GM19468 (cell line): ENCODE measurements around the gene HIVEP1.

Experiments used
- ATAC-seq: cut with Tn5 transposase; IDR thresholded peaks from one replicate; pipeline ENCODE4 v1.9.1; 2021; ENCODE audit warnings: mild to moderate bottlenecking, moderate library complexity, moderate number of reproducible peaks; ENCODE audit not compliant: unreplicated experiment; ENCODE audit errors: extremely low read depth

HIVEP1 gene

GRCh38 chr6:11989386-11989785, 22.7 kb upstream of the HIVEP1 start:
- no peak for ATAC-seq

- no peak for ATAC-seq
Observed at GRCh38 chr6:11992086-11992485, 20.0 kb upstream of the HIVEP1 start.

DNA sequence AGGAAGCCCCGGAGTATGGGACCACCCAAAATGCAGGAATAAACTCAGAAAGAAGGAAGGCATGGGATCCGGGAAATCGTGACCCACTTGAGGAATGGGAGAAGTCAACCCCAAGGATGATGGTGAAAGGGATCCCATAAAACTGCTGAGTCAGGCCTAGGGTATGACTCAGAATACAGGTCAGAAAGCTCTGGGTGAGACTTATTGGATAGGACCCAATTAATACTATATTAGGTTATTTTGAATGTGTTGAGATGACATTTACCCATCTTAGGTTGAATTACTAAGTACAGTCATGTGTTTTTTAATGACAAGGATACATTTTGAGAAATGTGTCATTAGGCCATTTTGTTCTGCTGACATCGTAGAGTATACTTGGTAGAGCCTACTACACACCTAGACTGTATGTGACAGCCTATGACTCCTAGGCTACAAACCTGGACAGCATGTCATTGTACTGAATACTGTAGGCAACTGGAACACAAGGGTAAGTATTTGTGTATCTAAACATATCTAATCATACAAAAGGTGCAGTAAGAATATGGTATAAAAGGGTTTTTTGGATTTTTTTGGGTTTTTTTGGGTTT, 17.1 kb upstream of the HIVEP1 start:
- no peak for ATAC-seq

DNA sequence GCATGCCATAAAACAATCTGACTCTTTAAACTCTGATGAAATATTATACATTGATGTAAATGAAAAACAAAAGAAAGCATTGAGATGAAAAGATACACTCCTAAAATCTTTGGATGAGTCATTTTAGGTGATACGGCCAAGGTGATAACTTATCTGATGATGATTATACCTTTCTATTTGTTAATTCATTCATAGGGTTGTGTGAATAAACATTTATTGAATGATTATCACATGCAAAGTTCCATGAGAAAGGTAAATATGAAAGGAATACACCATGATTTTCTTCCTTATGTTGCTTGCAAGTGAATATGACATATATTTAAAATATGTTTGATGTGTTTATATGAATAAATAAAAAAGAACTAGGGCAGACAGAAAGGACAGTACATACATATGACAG, 15.4 kb upstream of the HIVEP1 start:
- no peak for ATAC-seq

GRCh38 chr6:11999246-11999645, 12.9 kb upstream of the HIVEP1 start:
- no peak for ATAC-seq

GRCh38 chr6:12000174-12000573, 11.9 kb upstream of the HIVEP1 start:
- no peak for ATAC-seq

DNA sequence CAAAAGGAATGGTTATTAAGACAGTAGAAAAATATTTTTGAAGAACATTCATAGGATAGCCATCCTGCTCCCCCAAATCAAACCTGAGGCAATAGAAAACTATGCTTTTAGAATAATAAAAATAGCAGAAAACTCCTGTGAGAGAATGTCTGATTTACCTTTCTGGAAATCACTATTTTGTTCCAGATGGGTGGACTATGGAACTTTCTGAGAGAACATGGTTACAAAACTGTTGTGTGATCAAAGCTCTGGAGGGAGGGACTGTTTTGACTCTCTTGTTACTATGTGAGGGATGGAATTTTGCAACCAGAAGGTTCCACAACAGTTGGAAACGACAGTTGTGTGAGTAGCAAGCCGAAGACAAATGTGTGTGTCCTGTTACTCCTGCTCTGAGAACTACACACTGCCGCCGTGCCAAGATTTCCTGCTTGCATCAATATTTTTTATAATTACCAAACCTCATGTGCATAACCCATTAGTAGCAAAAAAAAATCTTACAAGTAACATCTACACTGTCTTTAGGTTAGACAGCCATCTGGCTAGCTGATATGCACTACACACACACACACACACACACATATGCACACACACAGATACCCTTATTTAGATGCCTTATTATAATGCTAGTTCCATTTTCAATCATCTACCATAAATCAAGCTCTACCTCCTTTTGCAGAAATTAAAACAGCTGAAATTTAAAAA, 11.0 kb upstream of the HIVEP1 start:
- no peak for ATAC-seq

DNA sequence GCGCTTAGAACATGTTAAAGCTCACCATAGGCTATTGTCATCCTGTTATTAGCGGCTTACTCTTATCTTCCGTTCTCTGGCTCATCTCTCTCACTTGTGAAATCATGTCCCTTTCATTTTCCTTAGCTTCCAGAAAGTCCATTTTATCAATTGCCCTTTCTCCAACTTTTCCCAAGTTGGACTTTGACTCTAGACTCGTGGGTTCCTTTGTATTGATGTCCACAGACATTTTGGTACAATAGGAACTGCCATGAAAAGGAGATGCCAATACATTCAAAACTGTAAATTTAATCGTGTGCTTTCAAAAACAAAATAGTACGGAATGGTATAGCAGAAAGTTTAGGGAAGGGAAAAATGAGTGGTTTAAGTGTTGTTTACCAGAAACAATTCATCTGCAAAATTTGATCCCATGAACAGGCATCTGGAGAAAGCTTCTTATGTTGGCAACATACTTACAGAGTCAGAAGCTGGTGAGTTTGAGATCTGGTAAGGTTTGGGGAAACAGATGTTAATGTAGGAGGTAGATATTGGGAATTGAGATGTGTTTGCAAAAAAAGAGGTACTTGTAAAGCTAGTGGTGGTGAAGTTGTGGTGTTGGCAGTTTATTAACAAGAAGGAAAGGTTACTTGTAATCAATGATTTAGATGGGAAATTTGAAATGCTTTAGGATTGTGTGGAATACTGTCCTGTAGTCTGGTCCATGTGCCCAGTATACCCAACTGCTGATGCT, 10.2 kb upstream of the HIVEP1 start:
- no peak for ATAC-seq

DNA sequence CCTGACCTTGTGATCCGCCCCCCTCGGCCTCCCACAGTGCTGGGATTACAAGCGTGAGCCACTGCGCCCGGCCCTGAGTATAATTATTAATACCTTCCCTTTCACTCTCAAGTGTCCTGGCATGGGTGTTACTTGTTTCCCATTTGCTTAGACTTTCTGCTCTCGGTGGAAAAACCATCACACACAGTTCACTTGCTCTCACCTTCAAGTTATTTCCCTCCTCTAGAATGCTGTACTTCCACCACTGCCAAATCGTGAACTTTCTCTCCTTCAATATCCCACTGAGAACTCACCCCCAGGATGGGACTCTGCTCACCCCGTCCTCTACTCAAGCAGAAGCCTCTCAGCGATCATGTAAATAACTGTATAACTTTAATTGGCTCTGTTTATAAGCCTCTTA, 4.6 kb upstream of the HIVEP1 start:
- ATAC-seq: no peak

GRCh38 chr6:12007887-12008286, 4.2 kb upstream of the HIVEP1 start:
- ATAC-seq: no peak

GRCh38 chr6:12008366-12009179, 3.5 kb upstream of the HIVEP1 start:
- peak; percentile 17 for ATAC-seq

DNA sequence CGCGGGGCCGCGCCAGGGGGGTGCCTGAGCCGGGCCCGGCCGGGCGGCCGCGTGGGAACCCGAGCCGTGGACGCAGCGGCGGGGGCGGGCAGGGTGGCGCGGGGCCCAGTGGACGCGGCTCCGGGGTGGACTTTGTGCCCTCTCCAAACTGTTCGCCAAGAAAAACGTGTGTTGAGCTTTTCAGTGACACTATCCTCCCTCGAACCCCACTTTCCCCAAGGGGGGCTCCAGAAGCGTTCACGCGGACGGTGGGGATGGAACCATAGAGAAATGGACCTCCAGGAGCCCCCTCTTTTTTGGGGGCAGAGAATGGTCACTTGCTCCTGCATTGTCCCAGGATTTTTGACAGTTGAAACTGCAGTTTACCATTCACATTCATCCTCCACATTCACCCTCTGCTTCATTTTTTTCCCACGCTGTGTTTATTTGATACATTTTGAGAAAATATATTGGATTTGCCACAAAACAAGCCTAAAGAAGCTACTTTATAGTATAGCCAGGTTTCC, 2.9 kb upstream of the HIVEP1 start:
- ATAC-seq: no peak

- ATAC-seq: no peak
Observed at GRCh38 chr6:12009876-12010634, 2.1 kb upstream of the HIVEP1 start.

DNA sequence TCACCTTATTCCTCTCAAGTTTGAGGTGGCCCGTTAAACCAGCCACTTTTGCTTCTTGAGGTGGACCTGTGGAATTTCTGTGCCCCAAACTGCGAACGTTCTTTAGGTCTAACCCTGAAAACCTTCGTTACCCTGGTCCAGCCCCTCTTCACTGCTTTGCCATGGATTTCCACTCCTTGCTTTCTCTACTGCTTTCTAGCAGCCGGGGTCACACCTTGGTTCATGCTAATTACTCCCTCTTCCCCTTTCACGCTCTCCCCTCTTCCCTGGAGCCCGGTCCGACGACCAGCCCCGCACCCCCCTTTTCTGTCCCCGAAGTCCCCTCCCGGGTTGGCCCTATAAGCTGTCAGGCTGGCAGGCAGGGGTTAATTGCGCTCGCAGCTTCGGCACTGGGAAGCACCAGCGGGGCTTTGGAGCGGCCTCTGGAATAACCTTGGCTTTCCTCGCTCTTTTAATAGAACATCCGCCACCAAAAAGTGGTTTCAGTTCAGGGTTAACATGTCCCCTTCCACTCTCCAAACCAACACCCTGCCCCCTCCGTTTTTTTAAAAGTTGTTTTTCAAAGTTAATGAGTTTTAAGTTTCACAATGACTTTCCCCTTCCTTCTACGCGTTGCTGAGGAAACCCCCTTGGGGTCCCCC, 1.4 kb upstream of the HIVEP1 start:
- ATAC-seq: peak; percentile 4

- ATAC-seq: peak; percentile 25
Observed at GRCh38 chr6:12011276-12012037, 655 bp upstream of the HIVEP1 start.

DNA sequence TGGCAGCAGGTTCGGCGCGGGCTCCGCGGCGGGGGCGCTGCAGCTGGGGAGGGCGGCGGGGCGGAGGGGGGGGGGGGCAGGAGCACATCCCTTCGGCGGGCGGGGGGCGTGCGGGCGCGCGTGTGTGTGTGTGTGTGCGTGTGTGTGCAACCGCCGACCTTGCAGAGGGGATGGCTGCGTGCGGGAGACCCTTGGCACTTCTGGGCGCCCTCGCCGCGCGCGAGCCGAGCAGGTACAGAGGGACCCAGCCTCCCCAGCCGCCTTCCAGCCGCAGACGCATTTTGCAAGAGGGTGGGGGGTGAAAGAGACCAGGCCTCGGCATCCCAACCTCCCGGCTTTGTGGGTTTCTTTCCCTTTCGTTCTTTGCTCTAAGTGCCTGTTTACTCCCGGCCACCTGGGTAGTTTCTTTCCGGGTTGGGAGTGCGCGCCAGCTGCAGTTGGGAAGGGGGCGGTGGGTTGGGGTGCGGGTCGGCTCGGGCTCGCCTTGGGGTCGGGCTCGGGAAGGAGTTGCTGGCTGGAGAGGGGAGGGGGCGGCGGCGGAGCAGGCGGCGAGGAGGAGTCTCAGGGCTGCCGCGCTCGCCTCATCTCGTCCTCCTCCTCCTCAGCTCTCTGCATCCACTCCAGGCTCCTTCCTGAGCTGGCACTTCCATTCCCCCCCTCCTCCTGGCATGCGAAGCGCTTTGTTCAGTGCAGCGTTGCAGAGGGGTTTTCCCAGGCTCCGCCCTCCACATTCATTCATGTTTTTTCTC, 620 bp downstream of the HIVEP1 start:
- no peak for ATAC-seq

DNA sequence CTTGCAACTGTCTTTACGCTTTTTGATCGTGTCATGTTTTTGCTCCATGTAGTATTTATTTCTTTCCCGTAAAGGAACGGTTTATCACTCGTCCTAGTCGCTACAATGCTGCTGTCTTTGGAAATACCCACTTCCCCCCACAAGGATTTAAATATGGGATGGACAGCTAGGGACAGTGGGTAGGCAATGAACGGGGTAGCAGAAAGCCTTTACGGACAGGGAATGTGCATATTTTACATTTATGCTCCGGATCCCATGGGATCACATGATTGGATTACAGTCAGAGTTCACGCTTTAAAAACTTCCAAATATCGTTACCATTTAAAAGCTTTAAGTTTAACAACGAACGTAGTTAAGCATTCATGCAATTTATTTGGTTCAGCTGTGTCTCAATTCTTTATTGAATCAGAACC, 1.2 kb downstream of the HIVEP1 start:
- ATAC-seq: no peak
